ENCODE results near the gene TMEM158. TPM values are rescaled to one million over a fixed set of nuclear protein-coding genes. Genes with fewer than 3 reads are reported as not detected.

The TMEM158 gene
- total RNA-seq, 1 donor from 2014 or later = 1.2 TPM

GRCh38 chr3:45244356-45244755 is 18.3 kb upstream of the TMEM158 start:
- no peak overlapping the region for H3K4me3 ChIP-seq
- H3K4me1 ChIP-seq = no peaks in the 10 kb centered on the region
- H3K9me3 ChIP-seq = no peaks in the 10 kb centered on the region
- no peak for TF ChIP-seq POLR2A (IDR thresholded peaks at IDR 0.05)
- TF ChIP-seq CTCF (IDR thresholded peaks at IDR 0.05) = no peak
- no peak for TF ChIP-seq POLR2AphosphoS5 (IDR thresholded peaks at IDR 0.05; ENCODE audit: insufficient read depth in 1 of 2, low read depth in 1 of 2)
- DNase-seq (ENCODE audit: extremely low spot score in 2 of 2) = no peak
- H3K36me3 ChIP-seq = no peaks in the 10 kb centered on the region
- intact Hi-C loops (cut with DNase I) = no loop called here
- no peaks in the 10 kb centered on the region for H3K27me3 ChIP-seq
- no peak overlapping the region for H3K27ac ChIP-seq

- Histone ChIP-seq H3K9me3 (no peaks in the 10 kb centered on the region), H3K36me3 (no peaks in the 10 kb centered on the region), H3K4me1 (no peaks in the 10 kb centered on the region), H3K27ac (no peak overlapping the region), H3K4me3 (no peak overlapping the region), H3K27me3 (no peaks in the 10 kb centered on the region)
- TF ChIP-seq POLR2A (IDR thresholded peaks at IDR 0.05) = no peak
- TF ChIP-seq POLR2AphosphoS5 (IDR thresholded peaks at IDR 0.05; ENCODE audit: insufficient read depth in 1 of 2, low read depth in 1 of 2) = no peak
- no peak for TF ChIP-seq CTCF (IDR thresholded peaks at IDR 0.05)
- DNase-seq (ENCODE audit: extremely low spot score in 2 of 2) = no peak
- intact Hi-C loops (cut with DNase I) = no loop called here
Observed at GRCh38 chr3:45241206-45241605, 15.1 kb upstream of the TMEM158 start.

- Histone ChIP-seq H3K27ac (no peak overlapping the region), H3K9me3 (no peaks in the 10 kb centered on the region), H3K36me3 (no peaks in the 10 kb centered on the region), H3K4me3 (no peak overlapping the region), H3K4me1 (no peaks in the 10 kb centered on the region), H3K27me3 (no peaks in the 10 kb centered on the region)
- TF ChIP-seq CTCF (IDR thresholded peaks at IDR 0.05) (no peak), POLR2AphosphoS5 (IDR thresholded peaks at IDR 0.05; ENCODE audit: insufficient read depth in 1 of 2, low read depth in 1 of 2) (no peak), POLR2A (IDR thresholded peaks at IDR 0.05) (no peak)
- DNase-seq (ENCODE audit: extremely low spot score in 2 of 2) = no peak
- intact Hi-C loops (cut with DNase I) = no loop called here
Observed at GRCh38 chr3:45240292-45240691, 14.2 kb upstream of the TMEM158 start.

GRCh38 chr3:45239254-45239653 is 13.2 kb upstream of the TMEM158 start:
- Histone ChIP-seq H3K4me1 (no peaks in the 10 kb centered on the region), H3K27ac (no peak overlapping the region), H3K9me3 (no peaks in the 10 kb centered on the region), H3K4me3 (no peak overlapping the region), H3K36me3 (no peaks in the 10 kb centered on the region), H3K27me3 (no peaks in the 10 kb centered on the region)
- intact Hi-C loops (cut with DNase I) = no loop called here
- DNase-seq (ENCODE audit: extremely low spot score in 2 of 2) = no peak
- TF ChIP-seq CTCF (IDR thresholded peaks at IDR 0.05) (no peak), POLR2AphosphoS5 (IDR thresholded peaks at IDR 0.05; ENCODE audit: insufficient read depth in 1 of 2, low read depth in 1 of 2) (no peak), POLR2A (IDR thresholded peaks at IDR 0.05) (no peak)

- H3K27me3 ChIP-seq = no peaks in the 10 kb centered on the region
- H3K9me3 ChIP-seq = no peaks in the 10 kb centered on the region
- no peak for TF ChIP-seq POLR2AphosphoS5 (IDR thresholded peaks at IDR 0.05; ENCODE audit: insufficient read depth in 1 of 2, low read depth in 1 of 2)
- no peak for TF ChIP-seq POLR2A (IDR thresholded peaks at IDR 0.05)
- TF ChIP-seq CTCF (IDR thresholded peaks at IDR 0.05) = no peak
- no peaks in the 10 kb centered on the region for H3K4me1 ChIP-seq
- H3K27ac ChIP-seq = no peak overlapping the region
- DNase-seq (ENCODE audit: extremely low spot score in 2 of 2) = no peak
- no peaks in the 10 kb centered on the region for H3K36me3 ChIP-seq
- intact Hi-C loops (cut with DNase I) = no loop called here
- H3K4me3 ChIP-seq = no peak overlapping the region
Observed at GRCh38 chr3:45236964-45237363, 10.9 kb upstream of the TMEM158 start.

Measured in vagina (tissue), 2 donors.